OCI-LY3 (cell line): ENCODE data around the gene ARHGAP26.

Experiments
- EZH2phosphoT487 ChIP-seq: fragments of 200-600 bp; shearing (Covaris generic); IDR thresholded peaks from 2 replicates; pipeline ENCODE4 v1.6.1; 2018; ENCODE audit warnings: antibody characterized with exemption, mixed run types, low read depth
- TF ChIP-seq, protein P1 (sequence below): fragments of 200-600, 300-600 bp; sonication (generic); IDR thresholded peaks from 2 replicates; pipeline ENCODE4 v1.5.1; 2014; ENCODE audit warnings: antibody characterized with exemption, low read length, low read depth

DNA sequence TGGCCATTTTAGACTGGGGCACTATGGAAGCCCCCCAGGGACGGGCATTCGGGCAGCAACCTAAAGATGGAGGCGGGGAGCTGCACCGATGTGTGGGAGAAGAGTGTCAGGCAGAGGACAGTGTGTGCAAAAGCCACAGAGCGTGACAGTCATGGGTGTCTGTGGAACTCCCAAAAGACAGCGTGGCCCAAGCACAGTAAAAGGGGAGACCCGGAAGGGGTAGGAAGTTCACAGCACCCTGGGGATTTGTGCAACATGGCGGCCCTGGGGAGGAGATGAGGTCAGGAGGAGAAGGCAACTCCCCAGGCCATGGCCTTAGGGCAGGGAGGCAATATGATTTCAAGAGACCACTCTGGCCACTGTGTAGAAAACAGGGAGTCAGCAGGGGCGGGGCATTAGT, 45.4 kb upstream of the ARHGAP26 start:
- TF ChIP-seq, protein P1, sequence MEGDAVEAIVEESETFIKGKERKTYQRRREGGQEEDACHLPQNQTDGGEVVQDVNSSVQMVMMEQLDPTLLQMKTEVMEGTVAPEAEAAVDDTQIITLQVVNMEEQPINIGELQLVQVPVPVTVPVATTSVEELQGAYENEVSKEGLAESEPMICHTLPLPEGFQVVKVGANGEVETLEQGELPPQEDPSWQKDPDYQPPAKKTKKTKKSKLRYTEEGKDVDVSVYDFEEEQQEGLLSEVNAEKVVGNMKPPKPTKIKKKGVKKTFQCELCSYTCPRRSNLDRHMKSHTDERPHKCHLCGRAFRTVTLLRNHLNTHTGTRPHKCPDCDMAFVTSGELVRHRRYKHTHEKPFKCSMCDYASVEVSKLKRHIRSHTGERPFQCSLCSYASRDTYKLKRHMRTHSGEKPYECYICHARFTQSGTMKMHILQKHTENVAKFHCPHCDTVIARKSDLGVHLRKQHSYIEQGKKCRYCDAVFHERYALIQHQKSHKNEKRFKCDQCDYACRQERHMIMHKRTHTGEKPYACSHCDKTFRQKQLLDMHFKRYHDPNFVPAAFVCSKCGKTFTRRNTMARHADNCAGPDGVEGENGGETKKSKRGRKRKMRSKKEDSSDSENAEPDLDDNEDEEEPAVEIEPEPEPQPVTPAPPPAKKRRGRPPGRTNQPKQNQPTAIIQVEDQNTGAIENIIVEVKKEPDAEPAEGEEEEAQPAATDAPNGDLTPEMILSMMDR, result no peak
- TF ChIP-seq EZH2phosphoT487, result no peak
